Heart right ventricle (tissue), 16 donors: ENCODE measurements around the gene COL17A1. TPM values are rescaled to one million over a fixed set of nuclear protein-coding genes. Genes with fewer than 3 reads are reported as not detected.
A peak's percentile ranks its signal among the peaks of the same experiment; 100 is the strongest.

Source experiments
- ATAC-seq, 8 donors: fragments of 200-7000 bp; cut with Tn5 transposase; one replicate each; pipeline ENCODE4 v1.9.1; 2020; ENCODE audit warnings: mild to moderate bottlenecking in 8 of 8, moderate library complexity in 8 of 8, moderate number of reproducible peaks in 1 of 8
- DNase-seq, 2 donors: peaks; one replicate each; pipeline ENCODE4 v3.0.0-alpha.2; 2020
- H3K27ac ChIP-seq, 10 donors: fragments of 200-600 bp; sonication (generic) in 2 of 10; one replicate each; pipeline versions ENCODE4 v1.5.0 to v1.8.0; 2020 to 2022; ENCODE audit warnings: mild to moderate bottlenecking in 3 of 10
- H3K27me3 ChIP-seq, 7 donors: fragments of 200-600 bp; one replicate each; pipeline ENCODE4 v1.8.0; 2021 to 2022; ENCODE audit warnings: mild to moderate bottlenecking in 2 of 7
- H3K36me3 ChIP-seq, 9 donors: fragments of 200-600 bp; sonication (generic) in 1 of 9; one replicate each; pipeline versions ENCODE4 v1.5.0 to v1.8.0; 2020 to 2022; ENCODE audit warnings: mild to moderate bottlenecking in 2 of 9
- H3K4me1 ChIP-seq, 9 donors: fragments of 200-600 bp; sonication (generic) in 1 of 9; one replicate each; pipeline versions ENCODE4 v1.5.0 to v1.8.0; 2020 to 2022; ENCODE audit warnings: mild to moderate bottlenecking in 4 of 9
- H3K4me3 ChIP-seq, 10 donors: fragments of 200-600 bp; sonication (generic) in 2 of 10; one replicate each; pipeline versions ENCODE4 v1.5.0 to v1.8.0; 2020 to 2022; ENCODE audit warnings: mild to moderate bottlenecking in 7 of 10, moderate library complexity in 2 of 10
- H3K9me3 ChIP-seq, 11 donors: fragments of 200-600 bp in 10 of 11; sonication (generic) in 2 of 11; one replicate each; pipeline versions ENCODE4 v1.5.0 to v1.8.0; 2013 to 2022; ENCODE audit warnings: mild to moderate bottlenecking in 2 of 11, control low read depth in 1 of 11, moderate library complexity in 1 of 11
- WGBS, 2 donors: extraction: QIAGEN DNeasy Blood & Tissue Kit; methylation state at CpG; one replicate each; pipeline ENCODE4 v1.1.7; 2013; ENCODE audit warnings: inconsistent platforms in 1 of 2; 5-methylcytosine and 5-hydroxymethylcytosine counted together
- intact Hi-C, 10 donors: fragments of 100-400 bp; cut with DNase I; formaldehyde crosslinking; loops; one replicate each; pipeline versions ENCODE4 v1.11.1 to v1.14.2; 2022
- polyA plus RNA-seq, 2 donors: library from polyadenylated mRNA; stranded (reverse); fragments of 200-250 nt; gene quantifications; one replicate each; pipeline ENCODE4 v1.2.3, GENCODE V29; 2013
- total RNA-seq, 10 donors: library from RNA; stranded (reverse); fragmentation: NEBNext Ultra II Directional in 3 of 10; extraction: Animal tissue kit (Norgen Biotek cat#: 25700) in 3 of 10; gene quantifications; one replicate each; pipeline versions ENCODE4 v1.2.1 to v1.2.4, GENCODE V29; 2021 to 2023
- TF ChIP-seq, protein P1 (sequence below), 9 donors: fragments of 200-600 bp; sonication (generic) in 2 of 9; IDR thresholded peaks; one replicate each; pipeline versions ENCODE4 v1.5.0 to v1.8.0; 2021 to 2022; ENCODE audit warnings: antibody characterized with exemption in 9 of 9, mild to moderate bottlenecking in 5 of 9, moderate library complexity in 1 of 9
- donor health status: Arrhythmogenic right ventricular cardiomyopathy.
- donor health status: ischemic (EF 13 %, LVEDD 7.1; RV severe dilation, severe dysfunction).
- donor health status: healthy with polysubstance abuse.
- donor health status: DM: no; HTN: yes; CAD: no.
- donor health status: DM: no; HTN: no; CAD: no.
- donor health status: ischemic (EF 25% LVEDD 6.9; RV normal size, moderate dysfunction).
- donor health status: ischemic (EF 25% LVEDD 5.7; RV mildly dilated, moderate dysfunction).
- donor health status: healthy.
- donor health status: DM: yes; HTN: yes; CAD: no.
- donor health status: Ischemic cardiomyopathy.
- donor health status: ischemic (EF 35%, LVEDD 5.7; RV mildly dilated, moderate dysfunction).
- donor health status: nonischemic (EF 11% LVEDD 7.7; RV severe dilation, severe dysfunction).
- donor health status: DM: yes; HTN: yes; CAD: no.
- donor health status: PGD.
- donor health status: ischemic (EF 29% LVEDD 5.4; RV normal size, mild dysfunction).
- donor health status: nonischemic (EF 23%, LVEDD 6.1; RV moderate dilation, normal function).

Gene COL17A1
- total and polyA plus RNA-seq, 12 donors = 0.10 to 0.39 (median 0.16) TPM; not detected in 6

DNA sequence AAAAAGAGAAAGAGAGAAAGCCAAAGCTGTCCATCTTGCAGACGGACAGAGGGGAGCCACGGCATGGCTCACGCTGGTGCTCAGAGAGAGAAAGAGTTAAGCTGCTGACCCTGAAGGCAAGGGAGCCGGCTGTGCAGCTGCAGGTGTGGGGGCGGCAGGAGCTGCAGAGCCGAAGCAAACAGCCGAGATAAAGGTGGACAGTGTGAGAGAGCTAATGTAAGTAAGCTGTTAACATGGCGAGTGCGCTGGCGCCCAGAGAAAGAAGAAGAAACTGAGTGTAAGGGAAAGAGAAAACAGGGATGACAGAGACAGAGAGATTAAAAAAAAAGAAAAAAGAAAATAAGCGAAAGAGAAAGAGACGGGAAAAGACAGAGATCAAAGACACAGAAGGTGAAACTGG is 18.2 kb downstream of the COL17A1 start:
- TF ChIP-seq, protein P1, sequence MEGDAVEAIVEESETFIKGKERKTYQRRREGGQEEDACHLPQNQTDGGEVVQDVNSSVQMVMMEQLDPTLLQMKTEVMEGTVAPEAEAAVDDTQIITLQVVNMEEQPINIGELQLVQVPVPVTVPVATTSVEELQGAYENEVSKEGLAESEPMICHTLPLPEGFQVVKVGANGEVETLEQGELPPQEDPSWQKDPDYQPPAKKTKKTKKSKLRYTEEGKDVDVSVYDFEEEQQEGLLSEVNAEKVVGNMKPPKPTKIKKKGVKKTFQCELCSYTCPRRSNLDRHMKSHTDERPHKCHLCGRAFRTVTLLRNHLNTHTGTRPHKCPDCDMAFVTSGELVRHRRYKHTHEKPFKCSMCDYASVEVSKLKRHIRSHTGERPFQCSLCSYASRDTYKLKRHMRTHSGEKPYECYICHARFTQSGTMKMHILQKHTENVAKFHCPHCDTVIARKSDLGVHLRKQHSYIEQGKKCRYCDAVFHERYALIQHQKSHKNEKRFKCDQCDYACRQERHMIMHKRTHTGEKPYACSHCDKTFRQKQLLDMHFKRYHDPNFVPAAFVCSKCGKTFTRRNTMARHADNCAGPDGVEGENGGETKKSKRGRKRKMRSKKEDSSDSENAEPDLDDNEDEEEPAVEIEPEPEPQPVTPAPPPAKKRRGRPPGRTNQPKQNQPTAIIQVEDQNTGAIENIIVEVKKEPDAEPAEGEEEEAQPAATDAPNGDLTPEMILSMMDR (IDR thresholded peaks at IDR 0.05) = no peak
- Histone ChIP-seq H3K27ac (no peak overlapping the region), H3K9me3 (no peaks in the 10 kb centered on the region), H3K36me3 (no peaks in the 10 kb centered on the region), H3K27me3 (peaks cover 0 to 3% (median 0%) of the 10 kb centered on the region in 7 donors), H3K4me1 (no peaks in the 10 kb centered on the region), H3K4me3 (peak overlapping the region in 2 of 10 donors; percentile 4 to 26)
- intact Hi-C loops = no loop called here
- ATAC-seq (no peak), DNase-seq (no peak)
- WGBS, 2 donors = 52 to 61% methylated on average over 12 of the region's 12 CpGs

DNA sequence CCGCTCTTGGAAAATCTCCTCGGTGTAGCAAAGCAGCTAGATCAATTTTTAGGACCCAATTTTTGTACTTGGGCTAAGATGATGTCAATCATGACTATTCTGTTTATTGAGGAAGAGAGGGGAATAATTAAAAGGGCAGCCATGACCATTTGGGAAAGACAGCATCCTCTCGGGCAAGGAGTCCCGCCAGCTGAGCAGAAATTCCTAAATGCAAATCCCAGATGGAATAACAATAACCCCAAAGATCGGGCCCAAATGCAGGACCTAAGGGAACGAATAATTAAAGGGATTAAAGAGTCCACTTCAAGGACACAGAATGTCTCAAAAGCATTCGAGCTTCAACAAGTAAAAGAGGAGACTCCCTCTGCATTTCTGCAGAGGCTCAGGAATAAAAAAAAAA is 18.7 kb downstream of the COL17A1 start:
- WGBS, 2 donors = 61 to 70% methylated on average over 7 of the region's 7 CpGs
- no peak for DNase-seq
- Histone ChIP-seq H3K27me3 (peaks cover 0 to 3% (median 0%) of the 10 kb centered on the region in 7 donors), H3K36me3 (no peaks in the 10 kb centered on the region), H3K27ac (no peak overlapping the region), H3K4me3 (peak overlapping the region in 1 of 10 donors; percentile 4), H3K4me1 (no peaks in the 10 kb centered on the region), H3K9me3 (no peaks in the 10 kb centered on the region)
- ATAC-seq = no peak
- intact Hi-C loops = no loop called here
- TF ChIP-seq, protein P1 (IDR thresholded peaks at IDR 0.05) = no peak

DNA sequence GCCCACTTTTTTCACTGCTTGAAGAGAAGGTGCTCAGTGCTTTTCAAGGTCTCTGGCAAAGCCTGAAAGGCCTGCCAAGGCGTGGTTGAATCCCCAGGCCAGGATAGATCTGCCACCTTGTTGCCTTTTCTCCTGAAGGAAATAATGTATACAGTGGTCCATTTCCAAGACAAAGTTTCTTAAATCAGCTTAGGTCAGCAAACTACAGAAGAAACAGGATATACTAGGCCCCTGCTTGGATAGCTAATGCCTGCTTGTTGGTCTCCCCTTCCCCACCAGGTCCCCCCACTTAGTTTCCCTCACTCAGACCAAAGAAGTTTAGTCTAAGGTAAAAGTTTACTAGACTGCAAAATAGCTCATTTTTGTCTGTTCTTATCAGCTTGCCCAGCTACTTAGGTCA is 19.9 kb downstream of the COL17A1 start:
- TF ChIP-seq, protein P1 (IDR thresholded peaks at IDR 0.05) = no peak
- peaks cover 0 to 3% (median 0%) of the 10 kb centered on the region in 7 donors for H3K27me3 ChIP-seq
- no peak overlapping the region for H3K27ac ChIP-seq
- no peak for DNase-seq
- H3K36me3 ChIP-seq = no peaks in the 10 kb centered on the region
- 96 to 98% methylated on average over 1 of the region's 1 CpG for WGBS, 2 donors
- intact Hi-C loops = no loop called here
- no peak overlapping the region for H3K4me3 ChIP-seq
- H3K4me1 ChIP-seq = no peaks in the 10 kb centered on the region
- ATAC-seq = no peak
- H3K9me3 ChIP-seq = no peaks in the 10 kb centered on the region

DNA sequence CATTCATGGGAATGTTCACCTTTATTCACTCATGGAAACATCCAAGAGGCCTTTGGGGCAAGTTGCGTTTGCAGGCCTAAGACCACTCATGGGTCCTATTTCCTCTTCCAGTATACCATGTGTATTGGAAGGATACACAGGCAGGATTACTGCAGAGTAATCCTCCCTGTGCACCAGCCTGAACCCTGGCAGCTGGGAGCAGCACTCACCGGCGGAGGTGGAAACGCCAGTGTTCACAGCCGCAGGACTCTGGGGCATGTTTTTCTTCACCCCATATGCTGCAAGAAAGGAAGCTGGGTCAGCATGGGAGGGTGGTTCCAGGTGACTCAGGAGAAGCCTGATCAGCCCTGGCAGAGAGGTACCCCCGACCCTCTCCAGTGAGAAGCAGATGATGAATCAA is 24.5 kb downstream of the COL17A1 start:
- H3K27ac ChIP-seq = no peak overlapping the region
- ATAC-seq (no peak), DNase-seq (no peak)
- intact Hi-C loops = no loop called here
- TF ChIP-seq, protein P1 (IDR thresholded peaks at IDR 0.05) = no peak
- H3K36me3 ChIP-seq = no peaks in the 10 kb centered on the region
- 92 to 94% methylated on average over 6 of the region's 6 CpGs for WGBS, 2 donors
- no peak overlapping the region for H3K4me3 ChIP-seq
- peaks cover 0 to 3% (median 0%) of the 10 kb centered on the region in 7 donors for H3K27me3 ChIP-seq
- H3K9me3 ChIP-seq = no peaks in the 10 kb centered on the region
- H3K4me1 ChIP-seq = no peaks in the 10 kb centered on the region
